ENCODE measurements around the gene ARHGEF16. TPM values are rescaled to one million over a fixed set of nuclear protein-coding genes. Genes with fewer than 3 reads are reported as not detected.

The ARHGEF16 gene
- total and polyA plus RNA-seq, 2 donors, result 1.4 to 2.3 TPM

- DNase-seq (ENCODE audit: low read depth in 6 of 9, low spot score in 9 of 9), result no peak
- Histone ChIP-seq H3K4me1 (ENCODE audit: control insufficient read depth in 2 of 2, insufficient read depth in 2 of 2, low read length in 2 of 2) (no peaks in the 10 kb centered on the region), H3K27ac (ENCODE audit: low read depth in 1 of 2, low read length in 1 of 2) (no peak overlapping the region), H3K4me3 (ENCODE audit: low read length in 2 of 2) (no peak overlapping the region), H3K36me3 (ENCODE audit: control insufficient read depth in 2 of 2, insufficient read depth in 2 of 2, low read length in 1 of 2) (no peaks in the 10 kb centered on the region), H3K9me3 (ENCODE audit: control insufficient read depth in 2 of 2, insufficient read depth in 1 of 2, low read length in 1 of 2) (no peaks in the 10 kb centered on the region), H3K27me3 (ENCODE audit: control insufficient read depth in 2 of 2, insufficient read depth in 1 of 2, low read length in 1 of 2) (no peaks in the 10 kb centered on the region)
- 95% methylated on average over 31 of the region's 31 CpGs for WGBS
These were observed 49.8 kb downstream of the ARHGEF16 start for GRCh38 chr1:3504151-3504821.

- no peak overlapping the region for H3K4me3 ChIP-seq (ENCODE audit: low read length in 2 of 2)
- 97% methylated on average over 7 of the region's 7 CpGs for WGBS
- H3K27ac ChIP-seq (ENCODE audit: low read depth in 1 of 2, low read length in 1 of 2), result no peak overlapping the region
- H3K4me1 ChIP-seq (ENCODE audit: control insufficient read depth in 2 of 2, insufficient read depth in 2 of 2, low read length in 2 of 2), result no peaks in the 10 kb centered on the region
- H3K27me3 ChIP-seq (ENCODE audit: control insufficient read depth in 2 of 2, insufficient read depth in 1 of 2, low read length in 1 of 2), result no peaks in the 10 kb centered on the region
- H3K9me3 ChIP-seq (ENCODE audit: control insufficient read depth in 2 of 2, insufficient read depth in 1 of 2, low read length in 1 of 2), result no peaks in the 10 kb centered on the region
- no peaks in the 10 kb centered on the region for H3K36me3 ChIP-seq (ENCODE audit: control insufficient read depth in 2 of 2, insufficient read depth in 2 of 2, low read length in 1 of 2)
- DNase-seq (ENCODE audit: low read depth in 6 of 9, low spot score in 9 of 9), result no peak
These were observed 50.3 kb downstream of the ARHGEF16 start for GRCh38 chr1:3504822-3505153.

GRCh38 chr1:3505161-3505560 lies 50.7 kb downstream of the ARHGEF16 start:
- Histone ChIP-seq H3K27ac (ENCODE audit: low read depth in 1 of 2, low read length in 1 of 2) (no peak overlapping the region), H3K27me3 (ENCODE audit: control insufficient read depth in 2 of 2, insufficient read depth in 1 of 2, low read length in 1 of 2) (no peaks in the 10 kb centered on the region), H3K36me3 (ENCODE audit: control insufficient read depth in 2 of 2, insufficient read depth in 2 of 2, low read length in 1 of 2) (no peaks in the 10 kb centered on the region), H3K4me3 (ENCODE audit: low read length in 2 of 2) (no peak overlapping the region), H3K9me3 (ENCODE audit: control insufficient read depth in 2 of 2, insufficient read depth in 1 of 2, low read length in 1 of 2) (no peaks in the 10 kb centered on the region), H3K4me1 (ENCODE audit: control insufficient read depth in 2 of 2, insufficient read depth in 2 of 2, low read length in 2 of 2) (no peaks in the 10 kb centered on the region)
- WGBS, result 96% methylated on average over 20 of the region's 20 CpGs
- no peak for DNase-seq (ENCODE audit: low read depth in 6 of 9, low spot score in 9 of 9)

GRCh38 chr1:3506041-3506440 lies 51.6 kb downstream of the ARHGEF16 start:
- H3K4me3 ChIP-seq (ENCODE audit: low read length in 2 of 2), result no peak overlapping the region
- no peaks in the 10 kb centered on the region for H3K36me3 ChIP-seq (ENCODE audit: control insufficient read depth in 2 of 2, insufficient read depth in 2 of 2, low read length in 1 of 2)
- H3K27ac ChIP-seq (ENCODE audit: low read depth in 1 of 2, low read length in 1 of 2), result no peak overlapping the region
- no peaks in the 10 kb centered on the region for H3K9me3 ChIP-seq (ENCODE audit: control insufficient read depth in 2 of 2, insufficient read depth in 1 of 2, low read length in 1 of 2)
- H3K4me1 ChIP-seq (ENCODE audit: control insufficient read depth in 2 of 2, insufficient read depth in 2 of 2, low read length in 2 of 2), result no peaks in the 10 kb centered on the region
- DNase-seq (ENCODE audit: low read depth in 6 of 9, low spot score in 9 of 9), result no peak
- H3K27me3 ChIP-seq (ENCODE audit: control insufficient read depth in 2 of 2, insufficient read depth in 1 of 2, low read length in 1 of 2), result no peaks in the 10 kb centered on the region
- WGBS, result 99% methylated on average over 15 of the region's 15 CpGs

- 98% methylated on average over 7 of the region's 7 CpGs for WGBS
- no peaks in the 10 kb centered on the region for H3K36me3 ChIP-seq (ENCODE audit: control insufficient read depth in 2 of 2, insufficient read depth in 2 of 2, low read length in 1 of 2)
These were observed 52.5 kb downstream of the ARHGEF16 start for GRCh38 chr1:3506943-3507342.

GRCh38 chr1:3507636-3508275 lies 53.3 kb downstream of the ARHGEF16 start:
- H3K36me3 ChIP-seq (ENCODE audit: control insufficient read depth in 2 of 2, insufficient read depth in 2 of 2, low read length in 1 of 2), result no peaks in the 10 kb centered on the region
- DNase-seq (ENCODE audit: low read depth in 6 of 9, low spot score in 9 of 9), result no peak
- no peaks in the 10 kb centered on the region for H3K27me3 ChIP-seq (ENCODE audit: control insufficient read depth in 2 of 2, insufficient read depth in 1 of 2, low read length in 1 of 2)
- peaks cover 0 to 5% of the 10 kb centered on the region in 2 donors for H3K9me3 ChIP-seq (ENCODE audit: control insufficient read depth in 2 of 2, insufficient read depth in 1 of 2, low read length in 1 of 2)
- H3K4me1 ChIP-seq (ENCODE audit: control insufficient read depth in 2 of 2, insufficient read depth in 2 of 2, low read length in 2 of 2), result no peaks in the 10 kb centered on the region
- WGBS, result 95% methylated on average over 11 of the region's 11 CpGs
- no peak overlapping the region for H3K27ac ChIP-seq (ENCODE audit: low read depth in 1 of 2, low read length in 1 of 2)
- H3K4me3 ChIP-seq (ENCODE audit: low read length in 2 of 2), result no peak overlapping the region

More at GRCh38 chr1:3506943-3507342, 52.5 kb downstream of the ARHGEF16 start:
- H3K4me3 ChIP-seq (ENCODE audit: low read length in 2 of 2), result no peak overlapping the region
- H3K27me3 ChIP-seq (ENCODE audit: control insufficient read depth in 2 of 2, insufficient read depth in 1 of 2, low read length in 1 of 2), result no peaks in the 10 kb centered on the region
- peaks cover 0 to 3% of the 10 kb centered on the region in 2 donors for H3K9me3 ChIP-seq (ENCODE audit: control insufficient read depth in 2 of 2, insufficient read depth in 1 of 2, low read length in 1 of 2)
- DNase-seq (ENCODE audit: low read depth in 6 of 9, low spot score in 9 of 9), result no peak
- no peak overlapping the region for H3K27ac ChIP-seq (ENCODE audit: low read depth in 1 of 2, low read length in 1 of 2)
- H3K4me1 ChIP-seq (ENCODE audit: control insufficient read depth in 2 of 2, insufficient read depth in 2 of 2, low read length in 2 of 2), result no peaks in the 10 kb centered on the region

GRCh38 chr1:3508757-3509415 lies 54.4 kb downstream of the ARHGEF16 start:
- Histone ChIP-seq H3K27ac (ENCODE audit: low read depth in 1 of 2, low read length in 1 of 2) (no peak overlapping the region), H3K36me3 (ENCODE audit: control insufficient read depth in 2 of 2, insufficient read depth in 2 of 2, low read length in 1 of 2) (no peaks in the 10 kb centered on the region)
- 97% methylated on average over 33 of the region's 33 CpGs for WGBS

GRCh38 chr1:3509721-3510120 lies 55.3 kb downstream of the ARHGEF16 start:
- Histone ChIP-seq H3K9me3 (ENCODE audit: control insufficient read depth in 2 of 2, insufficient read depth in 1 of 2, low read length in 1 of 2) (peaks cover 0 to 5% of the 10 kb centered on the region in 2 donors), H3K27me3 (ENCODE audit: control insufficient read depth in 2 of 2, insufficient read depth in 1 of 2, low read length in 1 of 2) (no peaks in the 10 kb centered on the region), H3K36me3 (ENCODE audit: control insufficient read depth in 2 of 2, insufficient read depth in 2 of 2, low read length in 1 of 2) (no peaks in the 10 kb centered on the region), H3K4me1 (ENCODE audit: control insufficient read depth in 2 of 2, insufficient read depth in 2 of 2, low read length in 2 of 2) (no peaks in the 10 kb centered on the region), H3K4me3 (ENCODE audit: low read length in 2 of 2) (no peak overlapping the region), H3K27ac (ENCODE audit: low read depth in 1 of 2, low read length in 1 of 2) (no peak overlapping the region)
- no peak for DNase-seq (ENCODE audit: low read depth in 6 of 9, low spot score in 9 of 9)
- WGBS, result 98% methylated on average over 21 of the region's 21 CpGs

More at GRCh38 chr1:3508757-3509415, 54.4 kb downstream of the ARHGEF16 start:
- no peaks in the 10 kb centered on the region for H3K27me3 ChIP-seq (ENCODE audit: control insufficient read depth in 2 of 2, insufficient read depth in 1 of 2, low read length in 1 of 2)
- no peak for DNase-seq (ENCODE audit: low read depth in 6 of 9, low spot score in 9 of 9)
- H3K9me3 ChIP-seq (ENCODE audit: control insufficient read depth in 2 of 2, insufficient read depth in 1 of 2, low read length in 1 of 2), result peaks cover 0 to 5% of the 10 kb centered on the region in 2 donors
- H3K4me3 ChIP-seq (ENCODE audit: low read length in 2 of 2), result no peak overlapping the region
- H3K4me1 ChIP-seq (ENCODE audit: control insufficient read depth in 2 of 2, insufficient read depth in 2 of 2, low read length in 2 of 2), result no peaks in the 10 kb centered on the region
